ENCODE results near the gene HELLS.
"Not testable (repeated sequence)": the region's sequence is repeated elsewhere in the genome, so short reads cannot be mapped to it uniquely, and the experiment has no call there.

HELLS gene

DNA sequence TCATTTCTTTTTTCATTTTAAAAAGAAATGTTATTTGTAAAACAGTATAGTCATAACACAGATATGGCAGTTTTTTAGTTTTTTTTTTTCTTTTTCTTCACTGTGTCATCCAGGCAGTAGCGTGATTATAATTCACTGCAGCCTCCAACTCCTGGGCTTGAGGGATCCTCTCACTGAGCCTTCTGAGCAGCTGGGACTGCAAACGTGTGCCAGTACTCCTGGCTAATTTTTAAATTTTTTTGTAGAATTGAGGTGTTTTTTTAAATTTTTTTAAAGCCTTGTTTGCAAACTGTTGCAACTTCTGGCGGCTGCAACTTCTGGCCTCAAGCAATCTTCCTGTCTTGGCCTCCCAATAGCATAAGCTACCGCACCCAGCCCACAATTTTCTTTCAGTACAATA lies 63.0 kb downstream of the HELLS start:
- no peak for DNase-seq

DNA sequence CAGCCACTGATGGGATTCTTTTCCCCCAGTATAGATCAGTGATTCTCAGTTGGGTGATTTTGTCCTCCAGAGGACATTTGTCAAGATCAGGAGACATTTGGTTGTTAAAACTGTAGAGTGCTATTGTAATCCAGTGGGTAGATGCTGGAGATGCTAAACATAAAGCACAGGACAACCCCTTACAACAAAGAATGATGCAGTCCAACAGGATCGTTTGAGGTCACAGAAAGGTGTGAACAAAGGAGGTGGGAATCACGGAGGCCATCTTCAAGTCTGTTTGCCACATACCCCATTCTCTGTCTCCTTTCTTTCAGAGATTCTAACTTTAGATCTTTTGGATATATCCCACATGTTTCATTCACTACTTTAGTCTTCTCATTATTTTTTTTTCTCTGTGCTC lies 69.0 kb downstream of the HELLS start:
- DNase-seq: no peak

DNA sequence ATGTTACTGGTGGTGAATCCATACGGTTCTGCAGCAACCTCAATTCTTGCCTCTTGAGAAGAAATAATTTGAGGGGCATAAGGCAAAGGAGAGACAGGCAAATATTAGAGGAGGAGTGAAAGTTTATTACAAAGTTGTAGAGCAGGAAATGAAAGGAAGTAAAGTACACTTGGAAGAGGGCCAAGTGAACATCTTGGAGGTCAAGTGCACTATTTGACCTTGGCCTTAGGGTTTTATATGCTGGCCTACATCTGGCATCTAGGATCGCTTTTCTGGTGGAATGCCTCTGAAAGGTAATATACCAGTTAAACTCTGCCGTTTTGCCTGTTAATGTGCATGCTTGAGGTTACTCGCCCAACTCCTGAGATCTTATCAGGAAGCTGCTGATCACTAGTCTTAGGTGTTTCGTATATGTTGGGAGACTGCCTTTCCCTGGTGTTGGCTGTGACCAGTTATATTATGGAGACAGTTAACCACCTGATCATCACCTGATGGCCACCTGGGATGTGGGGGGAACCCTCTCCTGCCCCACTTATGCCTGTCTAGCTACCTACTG lies 71.9 kb downstream of the HELLS start:
- no peak for DNase-seq

DNA sequence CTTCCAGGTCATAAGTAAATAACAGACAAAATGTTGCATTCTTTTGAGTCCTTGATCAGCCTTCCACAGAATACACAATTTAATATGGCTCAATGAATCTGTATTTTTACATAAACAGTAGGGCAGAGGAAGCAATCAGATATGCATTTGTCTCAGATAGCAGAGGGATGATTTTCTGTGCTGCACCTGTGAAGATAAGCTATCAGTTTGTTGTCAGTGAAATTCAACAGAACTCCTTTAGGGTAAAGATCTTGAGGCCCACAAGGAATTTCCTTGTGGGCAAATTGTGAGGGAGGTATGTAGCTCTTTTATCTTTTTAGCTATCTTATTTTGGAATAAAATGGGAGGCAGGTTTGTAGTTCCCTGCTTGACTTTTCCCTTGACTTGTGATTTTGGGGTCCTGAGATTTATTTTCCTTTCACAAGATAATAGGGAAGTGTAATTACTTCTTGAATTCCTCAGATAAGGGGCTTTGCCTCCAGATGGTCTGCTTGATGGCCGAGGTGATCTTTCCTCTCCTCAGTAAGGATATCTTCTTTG lies 77.1 kb downstream of the HELLS start:
- no peak for DNase-seq

DNA sequence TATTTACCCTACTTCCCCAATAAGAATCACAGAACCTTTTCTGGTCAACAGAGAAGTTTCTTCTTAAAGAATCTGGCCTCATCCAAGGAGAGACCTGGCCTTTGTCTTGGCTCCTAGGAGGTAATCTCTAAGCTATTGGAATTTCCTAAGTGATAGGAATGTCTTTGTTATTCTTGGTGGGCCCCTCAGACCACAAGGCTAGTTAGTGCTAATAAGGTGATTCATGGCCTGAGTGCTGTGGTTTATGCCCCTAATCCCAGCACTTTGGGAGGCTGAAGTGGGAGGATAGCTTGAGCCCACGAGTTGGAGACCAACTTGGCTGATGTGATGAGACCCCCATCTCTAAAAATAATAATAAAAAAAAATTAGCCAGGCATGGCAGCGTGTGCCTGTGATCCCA lies 78.0 kb downstream of the HELLS start:
- no peak for DNase-seq

DNA sequence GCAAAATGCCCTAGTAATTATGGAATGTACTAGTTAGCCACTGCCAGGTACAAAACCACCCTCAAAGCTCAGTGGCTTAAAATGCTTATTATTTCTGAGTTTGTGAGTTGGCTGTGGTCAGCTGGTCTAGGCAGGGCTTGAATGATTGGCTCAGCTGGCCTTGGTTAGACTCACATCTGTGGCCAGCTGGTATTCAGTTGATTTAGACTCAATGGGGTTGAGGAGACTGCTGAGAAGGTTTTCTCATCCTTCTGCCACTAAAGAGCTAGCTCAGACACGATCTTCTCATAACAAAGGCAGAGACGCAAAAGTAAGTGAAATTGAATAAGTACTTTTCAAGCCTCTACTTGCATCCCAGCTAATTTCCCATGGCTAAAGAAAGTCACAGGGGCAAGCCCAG lies 80.9 kb downstream of the HELLS start:
- DNase-seq: no peak

DNA sequence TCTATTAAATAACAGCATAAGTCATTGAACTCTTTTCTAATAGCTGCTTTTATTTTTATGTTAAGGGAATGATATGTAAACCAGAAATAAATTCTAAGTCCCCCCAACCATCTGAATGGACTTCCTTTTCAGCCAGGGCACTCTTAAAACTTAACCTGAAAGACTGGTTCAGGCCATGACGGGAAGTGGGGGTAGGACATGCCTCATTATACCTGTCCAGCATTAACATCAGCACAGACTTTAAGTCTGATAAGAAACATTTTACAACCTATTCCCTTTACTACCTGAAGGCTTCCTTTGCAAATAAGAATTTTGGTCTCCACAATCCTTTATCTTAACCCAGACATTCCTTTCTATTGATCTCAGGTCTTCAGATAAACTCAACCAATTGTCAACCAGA lies 81.9 kb downstream of the HELLS start:
- DNase-seq: no peak

DNA sequence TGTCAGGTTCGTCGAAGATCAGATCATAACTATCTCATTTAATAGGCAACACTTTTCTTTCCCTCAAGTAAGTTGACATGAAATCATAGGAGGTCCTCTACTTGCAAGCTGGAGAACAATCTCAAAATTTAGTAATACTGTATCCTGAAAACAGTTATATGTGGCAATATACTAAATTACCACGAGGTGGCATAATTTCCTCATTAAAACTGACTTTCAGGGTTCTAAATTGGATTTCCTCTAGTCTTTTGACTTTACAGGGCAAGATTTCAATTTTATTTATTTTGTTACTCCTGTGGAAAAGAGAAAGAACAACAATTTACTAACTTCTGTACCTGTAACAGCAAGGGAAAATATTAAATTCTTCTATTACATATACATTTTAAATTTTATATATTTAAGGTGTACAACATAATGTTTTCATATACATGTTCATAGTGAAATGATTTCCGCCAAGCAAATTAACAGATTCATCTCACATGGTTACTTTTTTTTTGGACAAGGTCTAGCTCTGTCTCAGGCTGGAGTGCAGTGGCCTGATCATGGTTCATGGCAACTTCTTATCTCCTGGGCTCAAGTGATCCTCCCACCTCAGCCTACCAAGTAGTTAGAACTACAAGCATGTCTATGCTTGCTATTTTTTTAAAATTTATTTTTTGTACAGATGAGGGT lies 84.6 kb downstream of the HELLS start:
- no peak for DNase-seq

DNA sequence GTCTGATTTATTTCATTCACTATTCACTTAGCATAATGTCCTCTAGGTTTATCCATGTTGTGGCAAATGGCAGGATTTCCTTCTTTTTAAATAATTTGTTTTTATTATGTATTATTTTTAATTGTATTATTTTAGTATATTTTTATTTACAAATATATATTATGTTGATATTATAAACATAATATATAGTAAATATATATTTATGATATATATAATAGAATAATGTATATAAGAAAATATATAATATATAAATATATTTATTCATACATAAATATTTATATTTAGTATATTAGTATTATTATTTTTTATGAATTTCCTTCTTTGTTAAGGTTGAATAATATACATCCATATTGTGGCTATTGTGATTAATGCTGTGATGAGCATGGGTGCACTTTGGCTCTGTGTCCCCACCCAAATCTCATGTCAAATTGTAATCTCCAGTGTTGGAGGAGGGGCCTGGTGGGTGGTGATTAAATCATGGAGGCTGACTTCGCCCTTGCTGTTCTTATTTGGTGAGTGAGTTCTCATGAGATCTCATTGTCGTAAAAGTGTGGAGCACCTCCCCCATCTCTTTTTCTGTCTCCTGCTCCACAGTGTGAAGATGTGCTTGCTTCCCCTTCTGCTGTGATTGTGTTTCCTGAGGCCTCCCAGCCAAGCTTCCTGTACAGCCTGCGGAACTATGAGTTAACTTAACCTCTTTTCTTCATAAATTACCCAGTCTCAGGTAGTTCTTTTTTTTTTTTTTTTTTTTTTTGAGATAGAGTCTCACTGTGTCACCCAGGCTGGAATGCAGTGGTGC lies 85.7 kb downstream of the HELLS start:
- no peak for DNase-seq

DNA sequence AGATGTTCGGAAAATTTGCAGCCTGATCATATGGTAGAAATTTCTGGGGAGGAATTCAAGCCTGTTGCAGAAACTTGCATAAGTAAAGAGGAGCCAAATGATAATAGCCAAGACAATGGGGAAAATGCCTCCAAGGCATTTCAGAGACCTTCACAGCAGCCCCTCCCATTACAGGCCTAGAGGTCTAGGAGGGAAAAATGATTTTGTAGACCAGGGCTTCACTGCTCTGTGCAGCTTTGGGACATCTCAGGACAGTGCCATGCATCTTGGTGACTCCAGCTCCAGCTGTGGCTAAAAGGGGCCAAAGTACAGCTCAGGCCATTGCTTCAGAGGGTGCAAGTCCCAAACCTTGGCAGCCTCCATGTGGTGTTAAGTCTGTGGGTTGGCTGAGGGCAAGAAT lies 87.4 kb downstream of the HELLS start:
- DNase-seq: no peak

DNA sequence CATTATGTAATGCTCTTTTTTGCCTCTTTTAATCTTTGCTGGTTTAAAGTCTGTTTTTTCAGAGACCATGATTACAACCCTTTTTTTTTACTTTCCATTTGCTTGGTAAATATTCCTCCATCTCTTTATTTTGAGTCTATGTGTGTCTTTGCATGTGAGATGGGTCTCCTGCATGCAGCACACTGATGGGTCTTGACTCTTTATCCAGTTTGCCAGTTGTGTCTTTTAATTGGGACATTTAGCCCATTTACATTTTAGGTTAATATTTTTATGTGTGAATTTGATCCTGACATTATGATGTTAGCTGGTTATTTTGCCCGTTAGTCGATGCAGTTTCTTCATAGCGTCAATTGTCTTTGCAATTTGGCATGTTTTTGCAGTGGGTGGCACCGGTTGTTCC lies 92.5 kb downstream of the HELLS start:
- DNase-seq: not testable (repeated sequence)

DNA sequence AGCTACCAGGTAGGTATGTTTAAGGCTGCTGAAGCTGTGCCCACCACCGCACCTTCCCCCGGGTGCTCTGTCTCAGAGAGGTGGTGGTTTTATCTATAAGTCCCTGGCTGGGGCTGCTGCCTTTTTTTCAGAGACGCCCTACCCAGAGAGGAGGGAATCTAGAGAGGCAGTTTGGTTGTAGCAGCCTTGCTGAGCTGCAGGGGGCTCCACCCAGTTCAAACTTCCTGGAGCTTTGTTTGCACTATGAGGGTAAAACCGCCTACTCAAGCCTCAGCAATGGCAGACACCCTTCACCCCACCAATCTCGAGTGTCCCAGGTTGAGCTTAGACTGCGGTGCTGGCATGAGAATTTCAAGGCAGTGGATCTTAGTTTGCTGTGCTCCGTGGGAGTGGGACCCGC lies 94.3 kb downstream of the HELLS start:
- DNase-seq: no peak

DNA sequence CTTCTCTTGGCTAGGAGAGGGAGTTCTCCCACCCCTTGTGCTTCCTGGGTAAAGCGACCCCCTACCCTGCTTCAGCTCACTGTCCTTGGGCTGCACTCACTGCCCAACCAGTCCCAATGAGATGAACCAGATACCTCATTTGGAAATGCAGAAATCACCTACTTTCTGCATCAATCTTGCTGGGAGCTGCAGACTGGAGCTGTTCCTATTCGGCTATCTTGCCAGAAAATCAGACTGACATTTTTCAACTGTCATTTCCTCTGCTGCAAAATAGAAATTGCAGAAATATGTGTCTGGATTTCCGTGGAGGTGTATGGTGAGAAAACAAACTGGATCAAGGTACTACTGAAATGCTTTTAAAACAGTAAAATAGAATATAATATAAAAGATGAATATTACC lies 95.0 kb downstream of the HELLS start:
- no peak for DNase-seq

DNA sequence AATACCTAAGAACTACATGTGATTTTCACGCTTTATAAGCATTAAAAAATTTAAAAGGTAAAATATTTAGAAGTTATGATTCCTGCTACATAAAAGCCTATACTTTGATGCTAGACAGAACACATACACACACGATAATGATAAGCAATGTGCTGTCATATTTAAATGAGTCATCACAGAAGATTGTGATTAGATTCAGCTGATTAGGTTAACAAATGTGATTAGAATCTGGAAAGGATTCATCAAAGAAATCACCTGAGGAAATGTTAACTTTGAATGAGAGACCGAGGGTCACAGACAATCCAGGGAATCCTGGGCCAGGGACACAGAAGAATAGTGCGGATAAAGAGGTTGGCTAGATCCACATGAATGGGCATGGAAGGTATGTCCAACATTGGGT lies 95.9 kb downstream of the HELLS start:
- no peak for DNase-seq

DNA sequence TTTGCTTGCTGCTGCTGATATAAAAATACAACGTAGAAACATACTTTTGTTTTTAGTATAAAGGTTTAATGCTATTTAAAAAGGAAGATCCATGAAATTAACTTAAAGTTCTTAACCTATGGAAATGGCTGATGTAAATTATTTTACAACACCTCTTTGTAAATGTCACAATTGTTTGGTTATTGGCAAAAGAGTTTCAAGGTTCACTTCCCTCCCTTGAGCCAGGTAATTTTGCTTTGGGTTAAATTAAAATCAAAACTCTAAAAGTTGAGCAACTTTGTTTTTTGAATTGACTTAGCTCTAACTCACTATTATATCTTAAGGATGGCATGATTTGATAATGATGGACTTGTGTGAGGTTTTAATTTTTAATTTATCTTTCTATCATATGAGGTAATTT lies 98.8 kb downstream of the HELLS start:
- DNase-seq: no peak

DNA sequence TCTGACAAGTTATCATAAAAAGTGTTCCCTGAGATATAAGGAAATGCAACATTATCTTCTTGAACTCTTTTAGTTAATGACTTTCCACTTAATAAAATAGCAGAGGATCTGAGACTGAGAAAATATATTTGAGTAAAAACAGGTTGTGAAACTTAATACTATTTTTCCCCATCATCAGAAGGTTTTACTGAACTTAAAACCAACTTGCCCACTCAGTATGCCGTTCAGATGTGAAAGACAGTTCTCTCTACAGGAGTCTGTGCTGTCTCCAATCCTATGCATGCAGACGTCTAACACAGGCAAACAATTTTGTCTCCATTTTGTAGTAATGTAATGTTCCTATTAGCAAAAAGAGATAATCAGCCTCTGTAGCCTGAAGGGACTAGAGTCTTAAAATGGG lies 99.7 kb downstream of the HELLS start:
- no peak for DNase-seq

All from activated CD4-positive, alpha-beta T cell treated with anti-CD3 and anti-CD28 coated beads for 48 hours (primary cell).